ENCODE results near the gene CEP135. TPM values are rescaled to one million over a fixed set of nuclear protein-coding genes. Genes with fewer than 3 reads are reported as not detected.
A peak's percentile ranks its signal among the peaks of the same experiment; 100 is the strongest.
"Not testable (repeated sequence)": the region's sequence is repeated elsewhere in the genome, so short reads cannot be mapped to it uniquely, and the experiment has no call there.

Gene CEP135
- total and polyA plus RNA-seq, 5 donors from 2014 or later, result 9.3 to 23.9 (median 10.7) TPM

- Histone ChIP-seq H3K36me3 (ENCODE audit: control insufficient read depth, insufficient read depth, low read length) (no peaks in the 10 kb centered on the region), H3K27me3 (ENCODE audit: control insufficient read depth, insufficient read depth, low read length) (no peaks in the 10 kb centered on the region), H3K27ac (ENCODE audit: insufficient read depth, low read length, poor library complexity, severe bottlenecking) (no peak overlapping the region), H3K9me3 (ENCODE audit: control insufficient read depth in 2 of 2, low read length in 2 of 2) (peaks cover 3% of the 10 kb centered on the region in 2 experiments), H3K4me1 (ENCODE audit: control insufficient read depth, insufficient read depth, low read length, poor library complexity, severe bottlenecking) (no peaks in the 10 kb centered on the region), H3K4me3 (ENCODE audit: low read depth, low read length) (no peak overlapping the region)
- Mint-ChIP-seq H3K27ac (no peak overlapping the region), H3K27me3 (no peaks in the 10 kb centered on the region), H3K4me3 (no peak overlapping the region), H3K9me3 (peaks cover 0 to 28% (median 9%) of the 10 kb centered on the region in 7 donors), H3K36me3 (no peaks in the 10 kb centered on the region), H3K4me1 (peaks cover 0 to 5% (median 4%) of the 10 kb centered on the region in 4 donors)
- ATAC-seq (ENCODE audit: low read depth in 2 of 2) (no peak), DNase-seq (no peak)
Observed at GRCh38 chr4:55931043-55931442, 17.7 kb upstream of the CEP135 start.

GRCh38 chr4:55931833-55932232 is 16.9 kb upstream of the CEP135 start:
- Mint-ChIP-seq H3K4me1 (peaks cover 0 to 5% (median 4%) of the 10 kb centered on the region in 4 donors), H3K9me3 (peaks cover 0 to 35% (median 10%) of the 10 kb centered on the region in 7 donors), H3K27ac (no peak overlapping the region), H3K27me3 (no peaks in the 10 kb centered on the region), H3K4me3 (no peak overlapping the region), H3K36me3 (no peaks in the 10 kb centered on the region)
- Histone ChIP-seq H3K9me3 (ENCODE audit: control insufficient read depth in 2 of 2, low read length in 2 of 2) (peaks cover 3% of the 10 kb centered on the region in 2 experiments), H3K27me3 (ENCODE audit: control insufficient read depth, insufficient read depth, low read length) (no peaks in the 10 kb centered on the region), H3K4me3 (ENCODE audit: low read depth, low read length) (no peak overlapping the region), H3K36me3 (ENCODE audit: control insufficient read depth, insufficient read depth, low read length) (no peaks in the 10 kb centered on the region), H3K4me1 (ENCODE audit: control insufficient read depth, insufficient read depth, low read length, poor library complexity, severe bottlenecking) (no peaks in the 10 kb centered on the region), H3K27ac (ENCODE audit: insufficient read depth, low read length, poor library complexity, severe bottlenecking) (no peak overlapping the region)
- no peak for ATAC-seq (ENCODE audit: low read depth in 2 of 2)
- DNase-seq, result no peak

GRCh38 chr4:55932511-55932910 is 16.2 kb upstream of the CEP135 start:
- Mint-ChIP-seq H3K27ac (no peak overlapping the region), H3K4me1 (peaks cover 0 to 5% (median 4%) of the 10 kb centered on the region in 4 donors), H3K4me3 (peak overlapping the region in 1 of 4 donors; percentile 32), H3K36me3 (peaks cover 1% of the 10 kb centered on the region), H3K27me3 (no peaks in the 10 kb centered on the region), H3K9me3 (peaks cover 0 to 39% (median 10%) of the 10 kb centered on the region in 7 donors)
- no peaks in the 10 kb centered on the region for H3K36me3 ChIP-seq (ENCODE audit: control insufficient read depth, insufficient read depth, low read length)
- peaks cover 7 to 10% of the 10 kb centered on the region in 2 experiments for H3K9me3 ChIP-seq (ENCODE audit: control insufficient read depth in 2 of 2, low read length in 2 of 2)
- H3K4me3 ChIP-seq (ENCODE audit: low read depth, low read length), result no peak overlapping the region
- ATAC-seq (ENCODE audit: low read depth in 2 of 2) (no peak), DNase-seq (no peak)
- no peaks in the 10 kb centered on the region for H3K27me3 ChIP-seq (ENCODE audit: control insufficient read depth, insufficient read depth, low read length)
- no peak overlapping the region for H3K27ac ChIP-seq (ENCODE audit: insufficient read depth, low read length, poor library complexity, severe bottlenecking)
- H3K4me1 ChIP-seq (ENCODE audit: control insufficient read depth, insufficient read depth, low read length, poor library complexity, severe bottlenecking), result no peaks in the 10 kb centered on the region

- no peak overlapping the region for H3K4me3 Mint-ChIP-seq
- H3K36me3 ChIP-seq (ENCODE audit: control insufficient read depth, insufficient read depth, low read length), result peaks cover 10% of the 10 kb centered on the region
- H3K36me3 Mint-ChIP-seq, result peaks cover 10% of the 10 kb centered on the region
- H3K4me1 ChIP-seq (ENCODE audit: control insufficient read depth, insufficient read depth, low read length, poor library complexity, severe bottlenecking), result no peaks in the 10 kb centered on the region
- DNase-seq, result no peak
- ATAC-seq (ENCODE audit: low read depth in 2 of 2), result no peak
- H3K27ac ChIP-seq (ENCODE audit: insufficient read depth, low read length, poor library complexity, severe bottlenecking), result no peak overlapping the region
- H3K9me3 Mint-ChIP-seq, result peaks cover 6 to 43% (median 18%) of the 10 kb centered on the region in 7 donors
- no peaks in the 10 kb centered on the region for H3K27me3 ChIP-seq (ENCODE audit: control insufficient read depth, insufficient read depth, low read length)
- no peak overlapping the region for H3K27ac Mint-ChIP-seq
- no peaks in the 10 kb centered on the region for H3K27me3 Mint-ChIP-seq
- H3K9me3 ChIP-seq (ENCODE audit: control insufficient read depth in 2 of 2, low read length in 2 of 2), result peaks cover 15 to 21% of the 10 kb centered on the region in 2 experiments
- peaks cover 0 to 5% (median 4%) of the 10 kb centered on the region in 4 donors for H3K4me1 Mint-ChIP-seq
- H3K4me3 ChIP-seq (ENCODE audit: low read depth, low read length), result no peak overlapping the region
Observed at GRCh38 chr4:55933611-55934010, 15.1 kb upstream of the CEP135 start.

GRCh38 chr4:55935907-55936306 is 12.8 kb upstream of the CEP135 start:
- H3K9me3 Mint-ChIP-seq, result peaks cover 6 to 59% (median 30%) of the 10 kb centered on the region in 7 donors
- H3K27me3 Mint-ChIP-seq; H3K4me1 ChIP-seq (ENCODE audit: control insufficient read depth, insufficient read depth, low read length, poor library complexity, severe bottlenecking); H3K27ac ChIP-seq (ENCODE audit: insufficient read depth, low read length, poor library complexity, severe bottlenecking); H3K27ac Mint-ChIP-seq; H3K27me3 ChIP-seq (ENCODE audit: control insufficient read depth, insufficient read depth, low read length); H3K4me1 Mint-ChIP-seq; H3K4me3 Mint-ChIP-seq; DNase-seq; H3K4me3 ChIP-seq (ENCODE audit: low read depth, low read length); ATAC-seq (ENCODE audit: low read depth in 2 of 2): not testable (repeated sequence)
- peaks cover 29% of the 10 kb centered on the region for H3K36me3 ChIP-seq (ENCODE audit: control insufficient read depth, insufficient read depth, low read length)
- H3K9me3 ChIP-seq (ENCODE audit: control insufficient read depth in 2 of 2, low read length in 2 of 2), result peaks cover 25 to 37% of the 10 kb centered on the region in 2 experiments
- H3K36me3 Mint-ChIP-seq, result peaks cover 26% of the 10 kb centered on the region

- H3K27me3 ChIP-seq (ENCODE audit: control insufficient read depth, insufficient read depth, low read length), result no peaks in the 10 kb centered on the region
- Mint-ChIP-seq H3K9me3 (peaks cover 6 to 59% (median 32%) of the 10 kb centered on the region in 7 donors), H3K36me3 (peaks cover 29% of the 10 kb centered on the region), H3K4me1 (no peaks in the 10 kb centered on the region), H3K27ac (no peak overlapping the region), H3K4me3 (no peak overlapping the region), H3K27me3 (no peaks in the 10 kb centered on the region)
- H3K4me3 ChIP-seq (ENCODE audit: low read depth, low read length), result no peak overlapping the region
- H3K9me3 ChIP-seq (ENCODE audit: control insufficient read depth in 2 of 2, low read length in 2 of 2), result peaks cover 34 to 40% of the 10 kb centered on the region in 2 experiments
- DNase-seq (no peak), ATAC-seq (ENCODE audit: low read depth in 2 of 2) (no peak)
- H3K4me1 ChIP-seq (ENCODE audit: control insufficient read depth, insufficient read depth, low read length, poor library complexity, severe bottlenecking), result no peaks in the 10 kb centered on the region
- peaks cover 29% of the 10 kb centered on the region for H3K36me3 ChIP-seq (ENCODE audit: control insufficient read depth, insufficient read depth, low read length)
- H3K27ac ChIP-seq (ENCODE audit: insufficient read depth, low read length, poor library complexity, severe bottlenecking), result no peak overlapping the region
Observed at GRCh38 chr4:55938481-55938880, 10.3 kb upstream of the CEP135 start.

- H3K36me3 Mint-ChIP-seq, result peaks cover 31% of the 10 kb centered on the region
- no peak for DNase-seq
- H3K27me3 Mint-ChIP-seq, result no peaks in the 10 kb centered on the region
- ATAC-seq (ENCODE audit: low read depth in 2 of 2), result no peak
- no peaks in the 10 kb centered on the region for H3K27me3 ChIP-seq (ENCODE audit: control insufficient read depth, insufficient read depth, low read length)
- H3K4me1 Mint-ChIP-seq, result peaks cover 0 to 5% (median 1%) of the 10 kb centered on the region in 4 donors
- peaks cover 29% of the 10 kb centered on the region for H3K36me3 ChIP-seq (ENCODE audit: control insufficient read depth, insufficient read depth, low read length)
- no peak overlapping the region for H3K4me3 ChIP-seq (ENCODE audit: low read depth, low read length)
- H3K9me3 Mint-ChIP-seq, result peaks cover 9 to 54% (median 32%) of the 10 kb centered on the region in 7 donors
- H3K27ac Mint-ChIP-seq, result no peak overlapping the region
- no peak overlapping the region for H3K27ac ChIP-seq (ENCODE audit: insufficient read depth, low read length, poor library complexity, severe bottlenecking)
- no peak overlapping the region for H3K4me3 Mint-ChIP-seq
- H3K9me3 ChIP-seq (ENCODE audit: control insufficient read depth in 2 of 2, low read length in 2 of 2), result peaks cover 34 to 38% of the 10 kb centered on the region in 2 experiments
- H3K4me1 ChIP-seq (ENCODE audit: control insufficient read depth, insufficient read depth, low read length, poor library complexity, severe bottlenecking), result no peaks in the 10 kb centered on the region
Observed at GRCh38 chr4:55939421-55939820, 9.3 kb upstream of the CEP135 start.

- ATAC-seq (ENCODE audit: low read depth in 2 of 2) (no peak), DNase-seq (no peak)
- Histone ChIP-seq H3K36me3 (ENCODE audit: control insufficient read depth, insufficient read depth, low read length) (peaks cover 29% of the 10 kb centered on the region), H3K27ac (ENCODE audit: insufficient read depth, low read length, poor library complexity, severe bottlenecking) (no peak overlapping the region), H3K4me3 (ENCODE audit: low read depth, low read length) (no peak overlapping the region), H3K4me1 (ENCODE audit: control insufficient read depth, insufficient read depth, low read length, poor library complexity, severe bottlenecking) (peaks cover 6% of the 10 kb centered on the region), H3K27me3 (ENCODE audit: control insufficient read depth, insufficient read depth, low read length) (no peaks in the 10 kb centered on the region), H3K9me3 (ENCODE audit: control insufficient read depth in 2 of 2, low read length in 2 of 2) (peaks cover 29 to 37% of the 10 kb centered on the region in 2 experiments)
- peaks cover 0 to 25% (median 13%) of the 10 kb centered on the region in 4 donors for H3K4me1 Mint-ChIP-seq
- no peak overlapping the region for H3K27ac Mint-ChIP-seq
- H3K27me3 Mint-ChIP-seq, result no peaks in the 10 kb centered on the region
- H3K36me3 Mint-ChIP-seq, result peaks cover 45% of the 10 kb centered on the region
- H3K4me3 Mint-ChIP-seq, result no peak overlapping the region
- peaks cover 4 to 47% (median 20%) of the 10 kb centered on the region in 7 donors for H3K9me3 Mint-ChIP-seq
Observed at GRCh38 chr4:55941881-55942396, 6.8 kb upstream of the CEP135 start.

Data from CD4-positive, CD25-positive, alpha-beta regulatory T cell (primary cell).